ENCODE data around the gene KIF3C.

GRCh38 chr2:25981596-25982272 is 563 bp downstream of the KIF3C start:
- TF ChIP-seq POLR2A (IDR thresholded peaks at IDR 0.05): no peak
- no peak for TF ChIP-seq CTCF (IDR thresholded peaks at IDR 0.05)
- no peak for TF ChIP-seq POLR2AphosphoS5 (IDR thresholded peaks at IDR 0.05)
